ENCODE results near the gene CGGBP1.

CGGBP1 gene

DNA sequence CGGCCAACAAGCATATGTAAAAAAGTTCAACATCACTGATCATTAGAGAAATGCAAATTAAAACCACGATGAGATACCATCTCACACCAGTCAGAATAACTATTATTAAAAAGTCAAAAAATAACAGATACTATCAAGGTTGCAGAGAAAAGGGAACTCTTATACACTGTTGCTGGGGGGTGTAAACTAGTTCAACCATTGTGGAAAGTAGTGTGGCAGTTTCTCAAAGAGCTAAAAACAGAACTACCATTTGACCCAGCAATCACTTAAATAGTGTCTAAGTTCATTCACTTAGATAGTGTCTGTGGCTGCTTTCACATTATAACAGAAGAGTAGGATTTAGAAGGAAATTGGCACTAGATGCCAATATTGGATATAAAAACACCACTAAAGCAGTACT lies 49.7 kb downstream of the CGGBP1 start:
- no peak for TF ChIP-seq TAF1 (IDR thresholded peaks at IDR 0.05; ENCODE audit: borderline replicate concordance, insufficient read depth, low read length)
- TF ChIP-seq, protein P1, sequence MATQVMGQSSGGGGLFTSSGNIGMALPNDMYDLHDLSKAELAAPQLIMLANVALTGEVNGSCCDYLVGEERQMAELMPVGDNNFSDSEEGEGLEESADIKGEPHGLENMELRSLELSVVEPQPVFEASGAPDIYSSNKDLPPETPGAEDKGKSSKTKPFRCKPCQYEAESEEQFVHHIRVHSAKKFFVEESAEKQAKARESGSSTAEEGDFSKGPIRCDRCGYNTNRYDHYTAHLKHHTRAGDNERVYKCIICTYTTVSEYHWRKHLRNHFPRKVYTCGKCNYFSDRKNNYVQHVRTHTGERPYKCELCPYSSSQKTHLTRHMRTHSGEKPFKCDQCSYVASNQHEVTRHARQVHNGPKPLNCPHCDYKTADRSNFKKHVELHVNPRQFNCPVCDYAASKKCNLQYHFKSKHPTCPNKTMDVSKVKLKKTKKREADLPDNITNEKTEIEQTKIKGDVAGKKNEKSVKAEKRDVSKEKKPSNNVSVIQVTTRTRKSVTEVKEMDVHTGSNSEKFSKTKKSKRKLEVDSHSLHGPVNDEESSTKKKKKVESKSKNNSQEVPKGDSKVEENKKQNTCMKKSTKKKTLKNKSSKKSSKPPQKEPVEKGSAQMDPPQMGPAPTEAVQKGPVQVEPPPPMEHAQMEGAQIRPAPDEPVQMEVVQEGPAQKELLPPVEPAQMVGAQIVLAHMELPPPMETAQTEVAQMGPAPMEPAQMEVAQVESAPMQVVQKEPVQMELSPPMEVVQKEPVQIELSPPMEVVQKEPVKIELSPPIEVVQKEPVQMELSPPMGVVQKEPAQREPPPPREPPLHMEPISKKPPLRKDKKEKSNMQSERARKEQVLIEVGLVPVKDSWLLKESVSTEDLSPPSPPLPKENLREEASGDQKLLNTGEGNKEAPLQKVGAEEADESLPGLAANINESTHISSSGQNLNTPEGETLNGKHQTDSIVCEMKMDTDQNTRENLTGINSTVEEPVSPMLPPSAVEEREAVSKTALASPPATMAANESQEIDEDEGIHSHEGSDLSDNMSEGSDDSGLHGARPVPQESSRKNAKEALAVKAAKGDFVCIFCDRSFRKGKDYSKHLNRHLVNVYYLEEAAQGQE (IDR thresholded peaks at IDR 0.05; ENCODE audit: insufficient read depth in 1 of 2, low read depth in 2 of 2, low read length in 2 of 2) = no peak
- TF ChIP-seq SIN3A (IDR thresholded peaks at IDR 0.05; ENCODE audit: borderline replicate concordance, insufficient read depth, low read length) = no peak
- no peak for TF ChIP-seq FOXP2 (optimal IDR thresholded peaks at IDR 0.05; ENCODE audit: borderline replicate concordance, extremely low read depth, extremely low read length, insufficient read depth)
- TF ChIP-seq POLR2AphosphoS5 (IDR thresholded peaks at IDR 0.05; ENCODE audit: low read depth, low read length) = no peak

DNA sequence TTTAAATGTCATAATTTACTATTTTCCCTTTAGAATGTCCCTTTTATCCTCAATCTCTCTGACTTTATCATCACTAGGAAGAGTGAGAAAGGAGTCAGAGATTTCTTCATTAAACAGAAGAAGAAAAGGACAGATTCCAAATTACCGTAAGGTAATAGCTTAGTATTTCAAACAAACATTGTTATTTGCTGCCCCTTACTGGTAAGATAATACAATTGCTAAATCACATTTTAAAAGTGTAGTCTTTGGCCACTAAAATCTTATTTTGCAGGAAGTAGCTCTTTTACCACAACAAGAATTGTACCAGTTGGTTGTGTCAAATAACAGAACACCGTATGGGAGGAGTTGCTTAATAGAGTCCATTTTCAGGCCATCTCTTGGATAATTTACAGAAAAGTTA lies 53.7 kb downstream of the CGGBP1 start:
- TF ChIP-seq SIN3A (IDR thresholded peaks at IDR 0.05; ENCODE audit: borderline replicate concordance, insufficient read depth, low read length) = no peak
- TF ChIP-seq, protein P1 (IDR thresholded peaks at IDR 0.05; ENCODE audit: insufficient read depth in 1 of 2, low read depth in 2 of 2, low read length in 2 of 2) = no peak
- TF ChIP-seq TAF1 (IDR thresholded peaks at IDR 0.05; ENCODE audit: borderline replicate concordance, insufficient read depth, low read length) = no peak
- no peak for TF ChIP-seq POLR2AphosphoS5 (IDR thresholded peaks at IDR 0.05; ENCODE audit: low read depth, low read length)
- no peak for TF ChIP-seq FOXP2 (optimal IDR thresholded peaks at IDR 0.05; ENCODE audit: borderline replicate concordance, extremely low read depth, extremely low read length, insufficient read depth)

DNA sequence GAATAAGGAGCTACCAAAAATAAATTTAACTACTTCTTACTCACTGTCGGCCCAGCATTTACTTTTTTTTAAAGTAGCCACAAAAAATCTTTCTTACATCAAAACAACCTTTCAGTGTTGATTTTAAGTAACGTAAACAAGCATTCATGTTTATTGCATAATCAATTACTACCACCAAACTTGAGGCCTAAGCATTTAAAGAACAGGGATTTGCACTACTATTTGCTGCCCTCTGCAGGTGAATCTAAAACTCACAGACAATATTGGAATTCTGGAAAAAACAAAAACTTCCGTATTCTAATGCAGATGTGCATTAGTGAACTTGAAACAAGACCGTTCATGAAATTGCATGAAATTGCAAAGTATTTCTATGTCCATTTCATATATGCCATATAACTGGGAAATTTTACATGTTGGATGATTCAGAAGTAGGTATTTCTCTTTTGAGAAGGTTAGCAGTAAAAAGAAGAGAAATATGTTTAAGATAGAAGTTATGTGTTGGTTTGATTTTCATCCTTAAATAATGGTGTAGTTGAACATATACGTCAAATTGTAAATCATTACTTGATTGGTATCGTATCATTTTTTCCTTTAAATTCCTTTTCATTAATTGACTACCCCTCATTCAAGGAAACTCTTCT lies 55.6 kb downstream of the CGGBP1 start:
- TF ChIP-seq TAF1 (IDR thresholded peaks at IDR 0.05; ENCODE audit: borderline replicate concordance, insufficient read depth, low read length) (no peak), POLR2AphosphoS5 (IDR thresholded peaks at IDR 0.05; ENCODE audit: low read depth, low read length) (no peak), FOXP2 (optimal IDR thresholded peaks at IDR 0.05; ENCODE audit: borderline replicate concordance, extremely low read depth, extremely low read length, insufficient read depth) (no peak), SIN3A (IDR thresholded peaks at IDR 0.05; ENCODE audit: borderline replicate concordance, insufficient read depth, low read length) (no peak)
- TF ChIP-seq, protein P1 (IDR thresholded peaks at IDR 0.05; ENCODE audit: insufficient read depth in 1 of 2, low read depth in 2 of 2, low read length in 2 of 2) = no peak

DNA sequence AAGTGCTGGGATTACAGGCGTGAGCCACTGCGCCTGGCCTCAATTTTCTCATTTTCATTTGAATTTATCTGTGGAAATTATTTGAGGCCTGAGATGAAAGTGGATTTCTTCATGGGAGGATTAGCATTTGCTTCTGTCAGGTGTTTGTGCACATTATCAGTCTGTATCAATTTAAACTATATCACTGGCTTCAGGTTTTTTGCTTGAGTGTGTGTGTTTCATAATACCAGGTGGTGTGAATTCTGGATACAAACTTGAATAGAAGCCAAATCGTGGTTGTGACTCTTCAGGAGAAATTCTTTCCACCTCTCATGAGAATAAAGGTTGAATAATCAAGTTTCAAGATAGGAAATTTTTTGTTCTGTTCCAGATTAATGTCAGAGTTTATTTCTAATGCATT lies 56.4 kb downstream of the CGGBP1 start:
- TF ChIP-seq TAF1 (IDR thresholded peaks at IDR 0.05; ENCODE audit: borderline replicate concordance, insufficient read depth, low read length) (no peak), FOXP2 (optimal IDR thresholded peaks at IDR 0.05; ENCODE audit: borderline replicate concordance, extremely low read depth, extremely low read length, insufficient read depth) (no peak), POLR2AphosphoS5 (IDR thresholded peaks at IDR 0.05; ENCODE audit: low read depth, low read length) (no peak), SIN3A (IDR thresholded peaks at IDR 0.05; ENCODE audit: borderline replicate concordance, insufficient read depth, low read length) (no peak)
- TF ChIP-seq, protein P1 (IDR thresholded peaks at IDR 0.05; ENCODE audit: insufficient read depth in 1 of 2, low read depth in 2 of 2, low read length in 2 of 2) = no peak
